Activated naive CD8-positive, alpha-beta T cell treated with anti-CD3 and anti-CD28 coated beads, Interleukin-2, amount 50 U/mL, for 16 hours (primary cell): Measurements from ENCODE around the gene GAB2.

ENCODE experiments used
- DNase-seq: peaks from one replicate; pipeline ENCODE4 v3.0.0-alpha.2; 2020; ENCODE audit warnings: low read depth, low spot score

Gene GAB2

DNA sequence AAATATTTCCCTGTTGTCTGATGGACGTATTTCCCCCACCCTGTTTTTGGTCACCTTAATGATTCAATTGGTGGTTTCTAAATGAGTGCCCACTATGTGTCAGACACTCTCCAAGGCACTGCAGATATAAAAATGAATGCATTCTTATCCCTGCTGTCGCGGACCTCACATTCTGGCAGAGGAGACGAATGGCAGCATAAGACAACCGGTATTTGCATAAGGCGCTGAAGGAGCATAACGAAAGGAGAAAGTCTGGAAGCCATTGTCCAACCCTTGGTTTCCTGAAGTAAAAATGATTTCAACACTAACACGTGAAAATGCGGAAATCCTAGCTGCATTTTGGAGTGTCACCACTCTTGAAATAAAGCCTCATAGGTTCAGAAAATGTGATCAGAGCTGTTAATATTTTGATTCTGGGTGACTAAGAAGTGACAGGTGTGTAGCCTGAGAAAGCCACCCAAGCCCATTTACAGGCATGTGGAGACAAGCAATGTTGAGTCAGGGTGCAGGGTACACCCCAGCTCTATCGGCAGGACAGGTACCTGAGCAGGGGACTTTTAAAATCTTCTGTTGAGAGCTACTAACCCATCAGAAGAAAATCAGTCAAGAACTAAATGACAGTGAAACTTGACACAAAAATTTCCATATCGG, 10.1 kb upstream of the GAB2 start:
- no peak for DNase-seq

DNA sequence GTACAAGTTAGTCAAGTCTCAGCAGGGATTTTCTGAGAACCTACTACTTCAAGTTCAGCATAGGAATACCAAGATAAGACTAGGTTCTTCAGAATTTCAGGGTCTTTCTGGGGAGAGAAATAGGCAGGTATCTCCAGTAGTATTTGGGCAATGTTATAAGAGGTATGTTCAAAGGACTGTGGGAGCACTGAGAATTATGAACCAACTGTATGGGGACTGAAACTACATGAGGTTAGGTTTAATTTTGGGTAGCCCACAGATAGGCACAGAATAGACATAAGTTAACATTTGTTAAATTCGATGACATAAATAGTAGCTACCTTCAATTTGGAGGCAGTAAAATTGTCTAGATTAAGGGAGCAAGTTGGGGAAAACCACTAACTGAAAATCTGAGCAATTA, 9.2 kb upstream of the GAB2 start:
- DNase-seq: no peak

DNA sequence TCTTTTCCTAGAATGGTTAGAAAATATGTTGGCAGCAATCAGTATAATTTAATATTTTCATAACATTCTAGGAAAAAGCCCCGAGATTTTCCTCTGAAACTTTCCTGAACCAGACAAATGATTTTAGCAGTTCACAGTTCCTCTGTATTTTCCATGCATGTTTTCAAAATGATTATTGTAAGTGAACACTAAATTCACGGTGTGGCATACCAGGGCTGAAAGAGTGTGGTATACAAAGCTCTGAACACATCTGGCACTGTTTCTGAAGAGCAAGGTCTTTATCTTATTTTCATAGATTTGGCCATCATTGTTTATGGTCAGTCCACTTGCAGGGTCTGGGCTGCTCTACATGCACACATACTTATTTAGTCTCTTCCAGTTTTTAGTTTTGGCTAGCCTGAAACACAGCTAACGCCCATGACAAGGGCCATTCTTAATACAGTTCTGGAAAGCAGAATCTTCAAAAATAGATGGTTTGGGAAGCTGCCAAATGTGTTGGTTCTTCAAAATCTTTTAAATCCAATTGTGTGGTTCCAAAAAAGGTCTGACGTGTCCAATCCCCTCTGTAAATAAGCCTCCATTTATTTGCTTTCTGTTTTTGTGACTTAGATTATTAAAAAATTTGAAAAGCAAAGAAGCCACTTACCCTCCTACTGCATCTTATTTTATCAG, 7.9 kb upstream of the GAB2 start:
- no peak for DNase-seq

DNA sequence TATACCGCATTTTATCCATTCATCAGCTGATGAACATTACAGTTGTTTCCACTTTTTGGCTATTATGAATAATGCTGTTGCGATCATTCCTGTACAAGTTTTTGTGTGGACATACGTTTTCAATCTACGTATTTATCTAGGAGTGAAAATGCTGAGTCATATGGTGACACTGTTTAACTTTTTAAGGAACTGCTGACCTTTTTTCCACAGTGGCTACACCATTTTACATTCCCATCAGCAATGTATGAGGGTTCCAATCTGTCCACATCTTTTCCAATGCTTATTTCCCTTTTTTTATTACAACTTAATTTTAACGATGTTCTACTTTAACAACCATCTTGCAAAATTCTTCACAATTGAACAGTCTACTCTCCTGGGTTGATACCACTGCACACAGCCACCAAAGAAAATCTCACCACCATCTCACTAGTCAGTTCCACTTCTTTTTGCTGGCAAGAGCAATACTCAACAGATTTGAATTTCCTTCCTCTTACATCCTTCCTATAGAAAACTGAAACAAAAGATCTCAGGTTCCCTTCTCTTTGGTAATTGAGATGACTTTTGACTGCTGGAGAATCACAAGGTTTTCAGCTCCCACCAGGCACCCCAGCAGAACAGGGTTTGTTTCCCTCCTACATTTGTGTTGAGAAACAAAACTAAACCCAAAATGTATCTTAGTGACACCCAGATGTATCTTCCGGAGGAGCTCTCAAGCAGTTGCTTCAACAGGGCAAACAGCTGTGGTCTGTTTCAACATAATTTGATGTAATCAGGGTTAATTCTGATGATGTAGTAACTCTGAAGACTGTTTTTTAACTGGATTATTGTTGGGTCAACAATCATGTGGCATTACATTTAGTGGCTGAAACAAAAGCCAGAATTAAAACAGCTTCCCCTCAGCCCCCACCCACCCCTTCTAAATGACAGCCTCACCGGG, 7.0 kb upstream of the GAB2 start:
- no peak for DNase-seq

DNA sequence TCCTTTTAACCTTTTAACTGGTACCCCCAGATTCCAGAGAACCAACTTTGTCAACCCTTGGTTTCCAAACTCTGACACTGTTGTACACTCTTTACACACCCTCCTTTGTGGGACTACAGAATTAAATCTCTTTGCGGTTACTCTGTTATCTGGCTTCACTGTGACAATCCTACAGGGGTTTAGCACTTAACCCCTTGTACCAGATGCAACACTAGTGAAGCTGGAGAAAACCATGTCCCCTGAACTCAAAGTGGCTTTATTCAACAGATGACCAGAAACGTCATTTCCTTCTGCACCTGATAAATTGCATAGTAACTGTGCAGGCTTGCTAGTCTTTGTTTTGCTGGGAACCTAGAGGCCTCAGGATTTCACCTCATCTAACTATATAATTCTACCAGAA, 5.6 kb upstream of the GAB2 start:
- DNase-seq: no peak

DNA sequence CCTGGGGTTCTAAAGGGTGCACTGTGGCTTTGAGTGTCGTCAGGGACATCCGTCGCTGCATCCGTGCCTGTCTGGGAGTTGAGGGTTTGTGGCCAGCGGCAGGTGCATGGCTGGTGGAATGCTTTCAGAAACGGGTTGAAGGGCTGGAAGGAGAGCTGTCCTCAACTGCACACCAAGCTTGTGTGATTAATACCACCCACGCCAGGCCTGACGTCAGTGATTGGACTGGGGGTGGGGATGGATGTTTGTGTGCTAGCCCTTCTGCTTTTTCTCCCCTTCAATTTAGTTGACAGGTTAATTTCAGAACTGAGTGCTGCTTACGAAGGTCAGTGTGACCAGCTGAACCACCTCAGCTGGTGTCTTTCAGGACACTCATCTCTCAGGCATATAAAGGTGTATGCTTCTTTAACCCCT, 3.2 kb upstream of the GAB2 start:
- DNase-seq: no peak

DNA sequence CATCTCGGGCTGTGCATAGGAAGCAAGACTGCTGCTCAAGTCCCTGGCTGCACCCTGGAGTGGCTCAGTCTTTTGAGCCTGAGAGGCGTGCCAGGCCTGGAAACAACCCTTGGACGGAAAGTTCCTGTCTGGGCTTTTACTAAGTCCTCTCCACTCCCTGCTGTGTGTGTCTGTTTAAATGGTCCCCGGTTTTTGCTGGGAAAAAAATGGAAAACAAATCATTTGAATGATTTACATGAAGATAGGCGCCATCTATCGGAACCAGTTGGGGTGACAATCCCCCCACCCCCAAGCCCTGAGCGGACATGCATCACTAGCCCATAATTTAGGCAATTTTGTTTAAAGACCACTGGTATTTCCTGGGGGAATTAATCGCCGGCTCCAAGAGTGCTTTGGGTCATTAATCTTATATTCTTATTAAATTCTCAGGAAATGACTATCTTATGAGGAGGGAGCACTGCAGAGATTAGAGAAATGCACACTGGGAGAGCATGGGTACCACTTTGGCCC, 2.7 kb upstream of the GAB2 start:
- no peak for DNase-seq

DNA sequence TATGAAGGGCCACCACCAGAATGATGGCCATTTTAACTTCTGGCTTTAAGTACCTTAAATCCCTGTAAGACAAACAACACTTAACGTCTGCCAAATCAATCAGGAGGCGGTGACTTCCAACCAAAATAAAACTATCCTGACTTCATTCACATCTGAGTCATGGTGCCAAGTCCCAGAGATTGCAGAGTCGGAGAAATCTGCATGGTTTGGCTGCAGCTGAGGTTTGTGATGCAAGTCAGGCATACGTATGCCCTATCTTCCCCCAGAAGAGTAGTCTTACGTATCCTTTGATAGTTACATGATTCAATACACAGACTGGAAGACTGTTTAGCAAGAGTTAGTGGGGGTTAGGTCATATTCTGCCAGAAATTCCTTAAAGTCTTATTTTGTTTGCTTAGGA, 1.7 kb upstream of the GAB2 start:
- no peak for DNase-seq

DNA sequence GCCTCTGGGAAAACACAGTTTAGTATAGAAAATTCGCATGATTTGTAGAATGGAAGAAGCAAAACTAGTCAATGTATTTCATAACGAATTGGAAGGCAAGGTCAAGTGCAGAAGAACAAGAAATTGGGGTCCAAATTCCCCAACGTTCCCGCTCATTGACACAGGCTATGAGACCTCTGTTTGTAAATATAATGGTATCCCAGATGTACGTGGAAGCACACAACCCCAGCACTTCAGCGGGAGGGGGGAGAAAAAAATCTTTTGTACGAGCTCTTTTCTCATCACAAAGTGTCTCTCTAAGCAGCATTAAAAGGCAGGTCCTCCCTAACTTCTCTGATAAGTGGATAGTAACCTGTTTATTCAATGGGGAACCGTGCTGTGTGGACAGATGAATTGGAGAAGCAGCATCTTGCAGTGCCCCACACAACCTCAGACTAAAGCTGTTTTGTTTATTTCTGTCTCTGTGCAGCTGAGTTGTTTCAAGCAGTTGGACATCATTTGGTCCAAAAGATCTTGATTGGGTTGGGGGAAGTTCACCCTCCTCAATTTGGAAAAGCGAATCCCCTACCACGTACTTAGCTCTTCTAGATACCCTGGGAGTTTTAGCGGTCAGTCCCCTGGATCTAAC, 1.1 kb upstream of the GAB2 start:
- DNase-seq: no peak

DNA sequence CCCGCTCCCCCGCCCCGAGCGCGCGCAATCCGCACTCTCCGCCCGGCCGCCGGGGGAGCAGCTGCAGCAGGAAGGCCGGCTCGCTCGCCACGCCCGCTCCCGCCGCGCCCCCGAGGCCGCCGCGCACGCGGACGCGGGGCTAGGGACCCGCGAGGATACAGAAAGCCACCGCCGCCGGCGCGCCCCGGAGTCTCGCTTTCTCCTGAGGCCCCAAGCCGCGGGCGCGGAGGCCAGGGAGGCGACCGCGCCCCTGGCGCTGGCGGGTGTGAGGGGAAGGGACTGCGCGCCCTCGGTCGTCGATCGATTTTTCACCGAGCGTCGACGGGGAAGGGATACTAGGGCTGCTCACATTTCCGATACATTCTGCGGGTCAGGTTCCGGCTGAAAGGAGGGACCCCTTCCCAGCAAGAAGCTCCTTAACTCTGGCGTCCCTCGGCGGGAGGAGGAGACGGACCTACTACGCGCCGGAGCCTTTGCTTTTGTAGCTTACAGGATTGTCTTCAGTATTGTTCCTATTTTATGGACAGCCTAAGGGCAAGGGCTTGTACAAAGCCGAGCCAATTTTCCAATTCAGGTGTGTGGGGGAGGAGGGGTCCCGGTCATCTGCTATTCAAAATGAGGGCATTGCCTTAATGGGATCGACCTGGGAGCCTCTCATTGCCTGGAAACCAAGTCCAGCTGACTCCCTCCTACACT, 416 bp upstream of the GAB2 start:
- peak; percentile 30 for DNase-seq

DNA sequence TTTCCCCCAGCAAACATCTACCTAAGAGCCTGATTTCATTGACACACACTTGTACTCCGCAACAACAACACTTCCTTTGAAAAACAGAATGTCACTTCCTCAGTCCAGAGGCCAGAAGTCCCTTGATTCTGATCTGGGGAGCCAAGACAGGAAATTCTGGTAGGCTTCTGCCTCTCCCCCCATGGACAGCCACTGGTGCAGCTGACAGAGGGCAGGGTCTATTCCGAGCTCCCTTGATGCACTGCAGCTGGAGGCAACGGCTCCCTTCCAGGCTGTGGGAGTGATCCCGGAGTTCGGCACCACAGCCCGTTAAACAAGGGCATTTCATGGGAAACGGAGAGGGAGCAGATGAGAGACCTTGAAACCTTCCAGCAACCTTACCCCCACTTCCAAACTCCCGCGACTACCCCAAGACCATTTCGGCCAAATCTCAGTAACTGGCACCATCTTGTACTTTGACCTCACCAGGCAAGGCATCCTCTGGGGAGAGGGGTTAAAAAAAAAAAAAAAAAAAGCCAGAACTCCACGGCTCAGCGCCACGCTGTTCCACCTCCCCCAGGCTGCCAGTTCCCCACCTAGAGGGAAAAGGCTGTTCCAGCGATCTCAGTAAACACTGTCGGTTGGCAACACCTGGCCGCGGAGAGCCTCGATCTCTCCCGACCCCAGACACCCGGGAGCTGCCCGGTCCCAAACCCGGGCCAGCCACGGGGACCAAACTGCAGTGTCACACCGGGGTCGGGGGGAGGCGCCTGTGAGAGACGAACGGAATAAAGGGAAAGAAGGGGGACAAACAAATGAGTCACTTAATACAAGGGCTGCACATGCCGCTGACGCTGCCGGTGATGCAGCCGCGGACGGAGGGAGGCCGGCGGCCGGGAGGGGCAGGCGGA, 1.1 kb downstream of the GAB2 start:
- DNase-seq: peak; percentile 36

DNA sequence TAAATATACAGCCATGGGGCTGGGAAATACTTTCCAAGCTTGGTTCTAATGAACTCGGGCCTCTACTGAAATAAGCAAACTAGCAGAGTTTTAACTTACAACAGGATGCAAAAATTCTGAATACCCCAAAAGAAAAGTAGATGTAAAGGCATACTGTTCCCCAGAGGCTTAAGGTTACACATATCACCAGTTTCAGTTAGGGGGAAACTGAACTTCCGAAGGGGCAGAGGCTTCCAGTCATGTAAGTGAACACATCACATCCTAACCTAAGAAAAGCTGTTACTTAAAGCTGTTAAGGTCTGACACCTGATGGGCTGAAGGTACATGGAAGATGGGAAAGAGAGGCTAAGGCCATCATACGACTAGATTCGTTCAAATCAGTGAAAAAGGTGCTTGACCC, 2.3 kb downstream of the GAB2 start:
- no peak for DNase-seq

DNA sequence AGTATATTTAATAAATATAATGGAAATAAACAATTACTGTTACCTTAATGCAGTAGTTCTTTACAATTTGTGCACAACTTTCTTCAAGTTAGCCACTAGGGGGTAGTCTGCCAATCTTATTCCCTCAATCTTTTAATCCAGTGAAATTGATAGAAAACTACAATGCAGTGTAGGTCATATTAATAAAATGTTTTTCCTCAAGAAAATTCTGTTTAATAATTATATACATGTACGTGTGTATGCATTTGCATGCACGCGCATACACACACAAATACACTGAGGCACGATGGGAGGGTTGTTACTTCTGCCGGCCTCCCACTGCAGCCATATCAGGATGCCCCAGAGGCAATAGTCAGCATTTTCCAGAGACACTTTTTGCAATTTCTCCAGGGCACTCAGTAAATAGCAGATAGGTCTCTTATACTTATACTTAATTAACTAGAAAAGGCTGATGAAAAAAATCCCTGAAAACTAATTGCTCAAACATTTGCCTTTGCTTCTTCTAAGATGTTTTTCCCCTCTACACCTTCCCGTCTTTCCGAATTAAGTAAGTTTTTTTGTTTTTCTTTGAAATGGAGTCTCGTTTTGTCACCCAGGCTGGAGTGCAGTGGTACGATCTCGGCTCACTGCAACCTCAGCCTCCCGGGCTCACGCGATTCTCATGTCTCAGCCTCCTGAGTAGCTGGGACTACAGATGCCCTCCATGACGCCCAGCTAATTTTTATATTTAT, 3.1 kb downstream of the GAB2 start:
- no peak for DNase-seq

DNA sequence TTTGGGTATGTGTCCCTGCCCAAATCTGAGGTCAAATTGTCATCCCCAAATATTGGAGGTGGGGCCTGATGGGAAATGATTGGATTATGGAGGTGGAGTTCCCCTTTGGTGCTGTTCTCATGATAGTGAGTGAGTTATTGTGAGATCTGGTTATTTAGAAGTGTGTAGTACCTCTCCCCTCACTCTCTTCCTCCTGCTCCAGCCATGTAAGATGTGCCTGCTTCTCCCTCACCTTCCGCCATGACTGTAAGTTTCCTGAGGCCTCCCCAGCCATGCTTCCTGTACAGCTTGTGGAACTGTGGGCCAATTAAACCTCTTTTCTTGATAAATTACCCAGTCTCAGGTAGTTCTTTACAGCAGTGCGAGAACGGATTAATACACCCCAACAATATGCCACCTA, 9.0 kb downstream of the GAB2 start:
- no peak for DNase-seq

DNA sequence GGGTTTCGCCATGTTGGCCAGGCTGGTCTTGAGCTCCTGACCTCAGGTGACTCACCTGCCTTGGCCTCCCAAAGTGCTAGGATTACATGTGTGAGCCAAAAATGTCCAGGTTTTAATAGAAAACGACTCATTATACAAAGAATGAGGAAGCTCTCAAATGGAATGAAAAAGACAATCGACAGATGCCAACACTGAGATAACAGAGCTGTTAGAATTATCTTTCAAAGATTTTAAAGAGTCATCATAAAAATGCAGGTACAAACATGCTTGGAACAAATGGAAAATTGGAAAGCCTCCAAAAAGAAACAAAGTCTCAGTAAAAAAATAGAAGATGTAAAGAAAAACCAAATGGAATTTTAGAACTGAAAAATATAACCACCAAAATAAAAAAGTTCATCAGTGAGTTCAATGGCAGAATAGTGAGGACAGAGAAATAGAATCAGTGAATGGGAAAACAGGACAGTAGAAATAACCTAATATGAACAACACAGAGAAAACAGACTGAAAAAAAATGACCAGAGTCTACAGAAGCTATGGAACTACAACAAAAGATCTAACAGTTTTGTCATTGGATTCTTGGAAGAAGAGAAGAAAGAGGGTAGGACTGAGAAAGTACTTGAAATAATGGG, 10.9 kb downstream of the GAB2 start:
- no peak for DNase-seq

DNA sequence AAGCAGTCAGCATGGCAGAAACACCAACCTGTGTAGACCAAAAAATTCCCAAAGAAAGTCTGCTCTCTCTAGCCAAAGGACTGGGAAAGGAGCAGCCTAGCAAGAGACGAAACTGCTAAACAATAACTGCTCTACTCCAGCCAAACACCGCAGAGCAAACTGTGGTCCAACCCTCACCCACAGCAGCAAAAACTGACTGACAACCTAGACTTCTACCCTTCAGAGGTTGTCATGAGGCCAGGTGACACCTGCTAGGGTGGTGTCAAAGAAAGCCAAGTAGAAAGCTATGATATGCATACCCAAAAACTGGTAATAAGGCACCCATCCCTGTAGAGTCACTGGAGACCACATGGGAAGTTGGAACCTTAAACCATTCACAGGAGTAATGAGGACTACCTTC, 11.8 kb downstream of the GAB2 start:
- DNase-seq: no peak

DNA sequence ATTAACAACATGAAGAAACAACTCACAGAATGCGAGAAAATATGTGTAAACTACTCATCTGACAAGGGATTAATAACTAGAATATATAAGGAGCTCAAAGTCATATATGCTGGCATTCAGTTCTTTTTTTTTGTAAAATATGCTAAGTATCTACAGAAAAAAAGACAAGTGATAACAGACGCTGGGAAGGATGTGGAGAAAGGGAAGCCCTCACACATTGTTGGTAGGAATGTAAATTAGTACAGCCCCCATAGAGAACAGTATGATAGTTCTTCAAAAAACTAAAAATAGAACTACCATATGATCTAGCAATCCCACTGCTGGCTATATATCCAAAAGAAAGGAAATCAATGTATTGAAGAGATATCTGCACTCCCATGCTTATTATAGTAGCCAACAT, 13.8 kb downstream of the GAB2 start:
- DNase-seq: no peak

DNA sequence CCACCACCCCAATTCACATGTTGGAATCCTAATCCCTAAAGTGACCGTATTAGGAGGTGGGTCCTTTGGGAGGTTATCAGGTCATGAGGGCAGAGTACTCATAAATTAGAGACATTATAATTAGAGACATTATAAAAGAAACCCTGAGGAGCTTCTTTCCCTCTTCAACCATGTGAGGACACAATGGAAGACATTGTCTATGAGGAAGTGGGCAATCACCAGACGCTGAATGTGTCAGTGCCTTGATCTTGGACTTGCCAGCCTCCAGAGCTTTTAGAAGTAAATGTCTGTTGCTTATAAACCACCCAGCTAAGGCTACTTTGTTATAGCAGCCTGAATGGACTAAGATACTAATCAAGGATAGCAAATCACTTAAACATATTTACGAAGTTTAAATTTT, 14.8 kb downstream of the GAB2 start:
- no peak for DNase-seq

DNA sequence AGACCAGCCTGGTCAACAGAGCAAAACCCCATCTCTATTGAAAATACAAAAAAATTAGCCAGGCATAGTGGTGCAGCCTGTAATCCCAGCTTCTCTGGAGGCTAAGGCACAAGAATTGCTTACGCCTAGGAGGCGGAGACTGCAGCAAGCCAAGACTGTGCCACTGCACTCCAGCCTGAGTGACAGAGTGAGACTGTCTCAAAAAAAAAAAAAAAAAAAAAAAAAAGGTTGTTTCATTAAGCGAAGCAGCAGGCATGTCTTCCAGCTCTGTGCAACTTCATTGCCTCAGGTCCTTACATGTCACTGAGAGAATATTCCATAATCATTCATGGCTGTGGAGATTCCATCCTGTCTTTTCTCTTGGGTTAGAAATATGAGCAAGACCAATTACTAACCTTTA, 16.9 kb downstream of the GAB2 start:
- no peak for DNase-seq
